ENCODE measurements around the gene PAOX. TPM values are rescaled to one million over a fixed set of nuclear protein-coding genes. Genes with fewer than 3 reads are reported as not detected.

Gene PAOX
- total and polyA plus RNA-seq, 9 of the 15 experiments (the other 6 are each of a cell fraction or from before 2014, with no cell fraction given) = 0.80 to 6.4 (median 2.6) TPM

DNA sequence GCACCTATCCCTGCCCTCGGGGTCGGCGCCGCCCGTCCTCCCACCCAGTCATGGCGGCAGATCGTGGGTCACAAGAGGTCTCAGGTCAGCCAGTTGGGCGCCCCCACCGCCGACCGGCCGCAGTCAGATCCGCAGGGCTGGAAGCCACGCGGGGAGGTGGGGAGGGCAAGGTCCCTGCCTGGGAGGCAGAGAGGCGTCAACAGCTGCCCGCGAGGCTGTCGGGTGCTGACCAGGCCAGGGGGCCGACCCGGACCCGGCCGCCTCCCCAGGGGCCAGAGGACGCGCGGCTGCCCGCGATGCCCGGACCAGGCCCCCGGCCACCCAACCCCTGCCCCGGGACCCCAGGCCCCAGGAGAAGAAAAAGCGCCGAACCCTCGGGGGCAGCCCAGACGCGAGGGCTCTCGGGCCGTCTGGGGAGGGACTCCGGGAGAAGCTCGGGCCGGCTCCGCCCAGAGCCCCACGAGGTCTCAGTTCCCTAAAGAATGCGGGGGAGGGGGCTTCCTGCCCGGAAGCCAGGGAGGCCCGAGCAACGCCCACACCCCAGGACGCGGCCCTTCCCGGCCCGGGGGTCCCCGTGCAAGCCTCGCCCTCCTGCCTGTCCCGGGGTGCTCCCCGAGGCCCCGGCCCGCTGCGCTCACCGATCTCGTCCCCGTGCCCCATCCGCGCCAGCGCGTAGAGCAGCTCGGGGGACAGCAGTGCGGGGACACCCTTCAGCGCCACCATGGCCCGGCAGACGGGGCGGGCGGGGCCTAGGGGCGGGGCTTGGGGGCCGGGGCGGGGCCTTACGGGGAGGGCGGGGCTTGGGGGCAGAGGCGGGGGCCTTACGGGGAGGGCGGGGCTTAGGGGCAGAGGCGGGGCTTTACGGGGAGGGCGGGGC, 21.5 kb upstream of the PAOX start, which contains the start of gene FUOM (continued):
- TF ChIP-seq ZNF384 (IDR thresholded peaks at IDR 0.05; ENCODE audit: low read depth, low read length) (no peak), ZNF398 (CRISPR knock-in tag; IDR thresholded peaks at IDR 0.05) (no peak), THRB (CRISPR knock-in tag; conservative IDR thresholded peaks at IDR 0.05) (no peak), ZKSCAN1 (IDR thresholded peaks at IDR 0.05; ENCODE audit: low read depth, low read length) (no peak), JUND (IDR thresholded peaks at IDR 0.05; ENCODE audit: borderline replicate concordance, low read depth, low read length) (no peak), JUND (tag; IDR thresholded peaks at IDR 0.05; ENCODE audit: borderline replicate concordance, low read depth, low read length) (no peak), TAF1 (IDR thresholded peaks at IDR 0.05; ENCODE audit: control insufficient read depth, extremely low read depth, insufficient read depth, low read length, severe bottlenecking) (peak; percentile 75), CCNT2 (IDR thresholded peaks at IDR 0.05; ENCODE audit: borderline replicate concordance, extremely low read depth, insufficient read length, low read depth, low read length) (peak; percentile 30), FOXK2 (conservative IDR thresholded peaks at IDR 0.05 in 1 of 2, IDR thresholded peaks at IDR 0.05 in 1 of 2; ENCODE audit: low read depth in 2 of 2) (no peak), PCBP1 (IDR thresholded peaks at IDR 0.05; ENCODE audit: low read depth, low read length, poor library complexity, severe bottlenecking) (peak; percentile 61), FOS (IDR thresholded peaks at IDR 0.05; ENCODE audit: extremely low read depth, insufficient read length) (no peak), KLF6 (CRISPR knock-in tag; IDR thresholded peaks at IDR 0.05; ENCODE audit: borderline replicate concordance) (no peak), NR2C2 (CRISPR knock-in tag; IDR thresholded peaks at IDR 0.05) (no peak), NR2C2 (tag; IDR thresholded peaks at IDR 0.05) (peak; percentile 60), POLR2G (IDR thresholded peaks at IDR 0.05; ENCODE audit: low read depth, low read length) (peak; percentile 82), HNRNPUL1 (IDR thresholded peaks at IDR 0.05; ENCODE audit: low read length) (no peak), TCF3 (CRISPR knock-in tag; IDR thresholded peaks at IDR 0.05) (no peak), KDM5B (IDR thresholded peaks at IDR 0.05; ENCODE audit: insufficient replicate concordance, low read depth, low read length) (peak; percentile 40)
- TF ChIP-seq, protein P1, sequence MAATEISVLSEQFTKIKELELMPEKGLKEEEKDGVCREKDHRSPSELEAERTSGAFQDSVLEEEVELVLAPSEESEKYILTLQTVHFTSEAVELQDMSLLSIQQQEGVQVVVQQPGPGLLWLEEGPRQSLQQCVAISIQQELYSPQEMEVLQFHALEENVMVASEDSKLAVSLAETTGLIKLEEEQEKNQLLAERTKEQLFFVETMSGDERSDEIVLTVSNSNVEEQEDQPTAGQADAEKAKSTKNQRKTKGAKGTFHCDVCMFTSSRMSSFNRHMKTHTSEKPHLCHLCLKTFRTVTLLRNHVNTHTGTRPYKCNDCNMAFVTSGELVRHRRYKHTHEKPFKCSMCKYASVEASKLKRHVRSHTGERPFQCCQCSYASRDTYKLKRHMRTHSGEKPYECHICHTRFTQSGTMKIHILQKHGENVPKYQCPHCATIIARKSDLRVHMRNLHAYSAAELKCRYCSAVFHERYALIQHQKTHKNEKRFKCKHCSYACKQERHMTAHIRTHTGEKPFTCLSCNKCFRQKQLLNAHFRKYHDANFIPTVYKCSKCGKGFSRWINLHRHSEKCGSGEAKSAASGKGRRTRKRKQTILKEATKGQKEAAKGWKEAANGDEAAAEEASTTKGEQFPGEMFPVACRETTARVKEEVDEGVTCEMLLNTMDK (IDR thresholded peaks at IDR 0.05; ENCODE audit: borderline replicate concordance, insufficient read depth, low read depth, low read length, poor library complexity, severe bottlenecking) = peak; percentile 36
- TF ChIP-seq, protein P2, sequence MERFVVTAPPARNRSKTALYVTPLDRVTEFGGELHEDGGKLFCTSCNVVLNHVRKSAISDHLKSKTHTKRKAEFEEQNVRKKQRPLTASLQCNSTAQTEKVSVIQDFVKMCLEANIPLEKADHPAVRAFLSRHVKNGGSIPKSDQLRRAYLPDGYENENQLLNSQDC (CRISPR knock-in tag; IDR thresholded peaks at IDR 0.05) = no peak

Data from K562 (cell line).